Lower leg skin (tissue), 3 donors: Measurements from ENCODE around the gene PKD2L2.

ENCODE experiments used
- CTCF ChIP-seq, 3 donors: fragments of 450-650 bp; IDR thresholded peaks; one replicate each; pipeline ENCODE4 v1.5.1; 2016; ENCODE audit warnings: antibody characterized with exemption in 3 of 3, mild to moderate bottlenecking in 3 of 3, moderate library complexity in 2 of 3
- POLR2A ChIP-seq, 2 donors: fragments of 450-650 bp; IDR thresholded peaks; one replicate each; pipeline ENCODE4 v1.6.1; 2016 to 2017; ENCODE audit warnings: antibody characterized with exemption in 2 of 2, mild to moderate bottlenecking in 1 of 2, moderate library complexity in 1 of 2

- no peak for TF ChIP-seq CTCF (IDR thresholded peaks at IDR 0.05)
- no peak for TF ChIP-seq POLR2A (IDR thresholded peaks at IDR 0.05)
These were observed 17.7 kb upstream of the PKD2L2 start for GRCh38 chr5:137871571-137871970.
